ENCODE data around the gene LHX2. TPM values are rescaled to one million over a fixed set of nuclear protein-coding genes. Genes with fewer than 3 reads are reported as not detected.

Gene LHX2
- total and polyA plus RNA-seq, 7 experiments from 2014 or later: not detected

DNA sequence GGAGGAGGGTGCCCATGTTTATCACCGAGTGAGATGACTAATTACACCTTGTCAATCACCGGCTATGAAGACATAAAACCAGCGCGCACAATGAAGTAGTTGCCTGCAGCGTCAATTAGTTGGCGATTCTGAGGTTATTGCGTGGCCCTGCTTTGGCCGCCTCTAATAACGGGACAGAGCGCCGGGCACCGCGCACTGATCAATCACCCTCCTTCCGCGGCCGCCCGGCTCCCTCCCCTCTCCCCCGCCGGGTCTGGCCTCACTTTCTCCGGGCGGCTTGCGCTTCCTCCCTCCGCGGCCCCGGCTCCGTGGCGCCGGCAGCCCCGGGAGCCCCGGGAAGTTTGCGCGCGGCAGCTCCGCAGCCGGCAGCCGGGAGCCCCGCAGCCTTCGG, 3.3 kb upstream of the LHX2 start:
- peak overlapping the region in 1 of 9 donors; percentile 81 for H3K27ac Mint-ChIP-seq
- ATAC-seq (no peak), DNase-seq (no peak)
- H3K4me1 Mint-ChIP-seq: peaks cover 12 to 27% (median 25%) of the 10 kb centered on the region in 7 donors
- peaks cover 70 to 83% (median 74%) of the 10 kb centered on the region in 5 donors for H3K27me3 Mint-ChIP-seq
- Histone ChIP-seq H3K27me3 (ENCODE audit: control insufficient read depth in 2 of 2, insufficient read depth in 2 of 2, low read length in 2 of 2) (peaks cover 12 to 25% of the 10 kb centered on the region in 2 donors), H3K36me3 (ENCODE audit: control insufficient read depth in 2 of 3, insufficient read depth in 3 of 3, low read length in 3 of 3) (no peaks in the 10 kb centered on the region), H3K4me3 (ENCODE audit: low read length) (no peak overlapping the region), H3K4me1 (ENCODE audit: control insufficient read depth in 2 of 2, insufficient read depth in 2 of 2, low read length in 2 of 2) (no peaks in the 10 kb centered on the region), H3K27ac (ENCODE audit: low read depth, low read length) (no peak overlapping the region), H3K9me3 (ENCODE audit: control insufficient read depth in 2 of 3, low read length in 3 of 3) (no peaks in the 10 kb centered on the region)
- peaks cover 0 to 3% (median 0%) of the 10 kb centered on the region in 11 donors for H3K9me3 Mint-ChIP-seq
- POLR2A ChIA-PET: no interaction called here
- peaks cover 0 to 2% (median 0%) of the 10 kb centered on the region in 5 donors for H3K36me3 Mint-ChIP-seq
- CTCF ChIA-PET: no interaction called here
- H3K4me3 Mint-ChIP-seq: peak overlapping the region in 7 of 10 donors; percentile 6 to 45 (median 27)
- intact Hi-C loops (cut with micrococcal nuclease): no loop called here

- H3K36me3 ChIP-seq (ENCODE audit: control insufficient read depth in 2 of 3, insufficient read depth in 3 of 3, low read length in 3 of 3): no peaks in the 10 kb centered on the region
- H3K27me3 ChIP-seq (ENCODE audit: control insufficient read depth in 2 of 2, insufficient read depth in 2 of 2, low read length in 2 of 2): peaks cover 15 to 22% of the 10 kb centered on the region in 2 donors
- ATAC-seq (no peak), DNase-seq (no peak)
- H3K27me3 Mint-ChIP-seq: peaks cover 66 to 82% (median 74%) of the 10 kb centered on the region in 5 donors
- H3K9me3 ChIP-seq (ENCODE audit: control insufficient read depth in 2 of 3, low read length in 3 of 3): no peaks in the 10 kb centered on the region
- peaks cover 0 to 3% (median 0%) of the 10 kb centered on the region in 11 donors for H3K9me3 Mint-ChIP-seq
- peaks cover 12 to 30% (median 25%) of the 10 kb centered on the region in 7 donors for H3K4me1 Mint-ChIP-seq
- no peaks in the 10 kb centered on the region for H3K4me1 ChIP-seq (ENCODE audit: control insufficient read depth in 2 of 2, insufficient read depth in 2 of 2, low read length in 2 of 2)
- peaks cover 0 to 2% (median 0%) of the 10 kb centered on the region in 5 donors for H3K36me3 Mint-ChIP-seq
- H3K4me3 ChIP-seq (ENCODE audit: low read length): no peak overlapping the region
- peak overlapping the region in 7 of 10 donors; percentile 7 to 72 (median 48) for H3K4me3 Mint-ChIP-seq
- POLR2A ChIA-PET: no interaction called here
- intact Hi-C loops (cut with micrococcal nuclease): no loop called here
- H3K27ac ChIP-seq (ENCODE audit: low read depth, low read length): no peak overlapping the region
- peak overlapping the region in 1 of 9 donors; percentile 80 for H3K27ac Mint-ChIP-seq
- CTCF ChIA-PET: no interaction called here
These were observed 2.7 kb upstream of the LHX2 start for GRCh38 chr9:124008694-124009530.

GRCh38 chr9:124009531-124010217, 1.9 kb upstream of the LHX2 start:
- Histone ChIP-seq H3K9me3 (ENCODE audit: control insufficient read depth in 2 of 3, low read length in 3 of 3) (no peaks in the 10 kb centered on the region), H3K4me1 (ENCODE audit: control insufficient read depth in 2 of 2, insufficient read depth in 2 of 2, low read length in 2 of 2) (no peaks in the 10 kb centered on the region), H3K27me3 (ENCODE audit: control insufficient read depth in 2 of 2, insufficient read depth in 2 of 2, low read length in 2 of 2) (peaks cover 15 to 24% of the 10 kb centered on the region in 2 donors), H3K27ac (ENCODE audit: low read depth, low read length) (no peak overlapping the region), H3K36me3 (ENCODE audit: control insufficient read depth in 2 of 3, insufficient read depth in 3 of 3, low read length in 3 of 3) (no peaks in the 10 kb centered on the region), H3K4me3 (ENCODE audit: low read length) (no peak overlapping the region)
- peaks cover 0 to 2% (median 0%) of the 10 kb centered on the region in 5 donors for H3K36me3 Mint-ChIP-seq
- peak overlapping the region in 8 of 10 donors; percentile 27 to 72 (median 44) for H3K4me3 Mint-ChIP-seq
- H3K27ac Mint-ChIP-seq: peak overlapping the region in 1 of 9 donors; percentile 80
- peaks cover 12 to 36% (median 25%) of the 10 kb centered on the region in 7 donors for H3K4me1 Mint-ChIP-seq
- POLR2A ChIA-PET: no interaction called here
- CTCF ChIA-PET: no interaction called here
- peaks cover 0 to 3% (median 0%) of the 10 kb centered on the region in 11 donors for H3K9me3 Mint-ChIP-seq
- ATAC-seq (no peak), DNase-seq (no peak)
- peaks cover 66 to 82% (median 74%) of the 10 kb centered on the region in 5 donors for H3K27me3 Mint-ChIP-seq
- intact Hi-C loops (cut with micrococcal nuclease): no loop called here

DNA sequence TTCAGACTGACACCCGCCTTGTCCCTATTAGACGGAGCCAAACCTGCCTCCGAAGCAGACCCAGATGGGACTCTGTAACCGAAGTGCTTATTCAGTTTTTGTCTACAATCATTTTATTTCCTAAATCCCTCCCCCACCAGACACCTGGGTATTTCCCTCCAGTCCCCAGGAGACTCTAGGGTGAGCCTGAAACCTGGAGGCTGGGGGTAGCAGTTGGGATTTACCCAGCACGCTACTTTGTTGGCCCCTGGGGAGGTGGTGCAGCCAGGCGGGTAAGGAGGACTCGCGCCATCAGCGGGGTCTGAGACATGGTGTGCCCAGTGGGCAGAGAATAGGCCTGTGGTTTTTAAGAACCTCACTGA, 1.3 kb upstream of the LHX2 start:
- Mint-ChIP-seq H3K36me3 (peaks cover 0 to 2% (median 0%) of the 10 kb centered on the region in 5 donors), H3K4me3 (peak overlapping the region in 9 of 10 donors; percentile 25 to 72 (median 48)), H3K4me1 (peaks cover 12 to 37% (median 25%) of the 10 kb centered on the region in 7 donors), H3K27ac (peak overlapping the region in 1 of 9 donors; percentile 80), H3K9me3 (peaks cover 0 to 3% (median 0%) of the 10 kb centered on the region in 11 donors), H3K27me3 (peaks cover 61 to 81% (median 71%) of the 10 kb centered on the region in 5 donors)
- ChIA-PET POLR2A (no interaction called here), CTCF (no interaction called here)
- Histone ChIP-seq H3K27ac (ENCODE audit: low read depth, low read length) (no peak overlapping the region), H3K27me3 (ENCODE audit: control insufficient read depth in 2 of 2, insufficient read depth in 2 of 2, low read length in 2 of 2) (peaks cover 15 to 30% of the 10 kb centered on the region in 2 donors), H3K36me3 (ENCODE audit: control insufficient read depth in 2 of 3, insufficient read depth in 3 of 3, low read length in 3 of 3) (no peaks in the 10 kb centered on the region), H3K4me1 (ENCODE audit: control insufficient read depth in 2 of 2, insufficient read depth in 2 of 2, low read length in 2 of 2) (no peaks in the 10 kb centered on the region), H3K4me3 (ENCODE audit: low read length) (no peak overlapping the region), H3K9me3 (ENCODE audit: control insufficient read depth in 2 of 3, low read length in 3 of 3) (no peaks in the 10 kb centered on the region)
- ATAC-seq: no peak
- intact Hi-C loops (cut with micrococcal nuclease): no loop called here
- no peak for DNase-seq

- H3K4me3 Mint-ChIP-seq: peak overlapping the region; percentile 12 to 72 (median 48)
These were observed 775 bp upstream of the LHX2 start for GRCh38 chr9:124010665-124011321.

More at GRCh38 chr9:124010665-124011321, 775 bp upstream of the LHX2 start:
- Histone ChIP-seq H3K27ac (ENCODE audit: low read depth, low read length) (no peak overlapping the region), H3K9me3 (ENCODE audit: control insufficient read depth in 2 of 3, low read length in 3 of 3) (no peaks in the 10 kb centered on the region), H3K36me3 (ENCODE audit: control insufficient read depth in 2 of 3, insufficient read depth in 3 of 3, low read length in 3 of 3) (no peaks in the 10 kb centered on the region), H3K27me3 (ENCODE audit: control insufficient read depth in 2 of 2, insufficient read depth in 2 of 2, low read length in 2 of 2) (peaks cover 15 to 30% of the 10 kb centered on the region in 2 donors), H3K4me3 (ENCODE audit: low read length) (no peak overlapping the region), H3K4me1 (ENCODE audit: control insufficient read depth in 2 of 2, insufficient read depth in 2 of 2, low read length in 2 of 2) (no peaks in the 10 kb centered on the region)
- DNase-seq (no peak), ATAC-seq (no peak)
- H3K36me3 Mint-ChIP-seq: peaks cover 0 to 2% (median 0%) of the 10 kb centered on the region in 5 donors
- ChIA-PET POLR2A (no interaction called here), CTCF (no interaction called here)
- H3K9me3 Mint-ChIP-seq: peaks cover 0 to 4% (median 0%) of the 10 kb centered on the region in 11 donors
- intact Hi-C loops (cut with micrococcal nuclease): no loop called here
- H3K27ac Mint-ChIP-seq: peak overlapping the region in 1 of 9 donors; percentile 80
- peaks cover 14 to 42% (median 30%) of the 10 kb centered on the region in 7 donors for H3K4me1 Mint-ChIP-seq
- H3K27me3 Mint-ChIP-seq: peaks cover 60 to 81% (median 71%) of the 10 kb centered on the region in 5 donors
